GM12892 (cell line): Measurements from ENCODE around the gene ADAMTSL2.

Experiments
- POLR2A ChIP-seq: IDR thresholded peaks from 2 replicates; pipeline ENCODE4 v1.6.1; 2011; ENCODE audit warnings: low read depth, low read length, control low read depth
- TAF1 ChIP-seq: IDR thresholded peaks from 2 replicates; pipeline ENCODE4 v1.6.1; 2011; ENCODE audit warnings: low read depth, mild to moderate bottlenecking, control low read depth, low read length, borderline replicate concordance

GRCh38 chr9:133494636-133495326 is 39.7 kb upstream of the ADAMTSL2 start:
- TF ChIP-seq TAF1 = no peak
- no peak for TF ChIP-seq POLR2A
